ENCODE data around the gene NAIF1. TPM values are rescaled to one million over a fixed set of nuclear protein-coding genes. Genes with fewer than 3 reads are reported as not detected.

Gene NAIF1
- total and polyA plus RNA-seq, 2 donors (not counting 3 experiments of a cell fraction or from before 2014, with no cell fraction given), result 8.2 to 10.1 TPM

- Histone ChIP-seq H3K36me3 (ENCODE audit: control insufficient read depth in 2 of 2, extremely low read depth in 1 of 2, insufficient read depth in 2 of 2, low read length in 2 of 2) (peaks cover 7 to 11% of the 10 kb centered on the region in 2 experiments), H4K20me1 (replicated peaks; ENCODE audit: control insufficient read depth, extremely low read depth, insufficient read depth, low read length) (no peaks in the 10 kb centered on the region), H3K9me1 (replicated peaks; ENCODE audit: control insufficient read depth, extremely low read depth, insufficient read depth, low read length) (no peaks in the 10 kb centered on the region), H3K9me3 (replicated peaks; ENCODE audit: control insufficient read depth, insufficient read depth, low read length) (no peaks in the 10 kb centered on the region), H3K27ac (ENCODE audit: insufficient read depth, low read depth, low read length) (peak overlapping the region; percentile 90), H3K27me3 (ENCODE audit: control insufficient read depth in 2 of 2, insufficient read depth in 2 of 2, low read length in 2 of 2) (no peaks in the 10 kb centered on the region), H3K4me2 (ENCODE audit: insufficient read depth, low read length) (peak overlapping the region; percentile 12), H2AFZ (ENCODE audit: low read depth, low read length) (no peak overlapping the region), H3K4me1 (ENCODE audit: control insufficient read depth, extremely low read depth, insufficient read depth, low read length) (peaks cover 47% of the 10 kb centered on the region), H3K4me3 (replicated peaks in 1 of 3; ENCODE audit: insufficient read depth in 1 of 3, low read depth in 1 of 3, low read length in 3 of 3) (no peak overlapping the region), H3K79me2 (ENCODE audit: control insufficient read depth, insufficient read depth, low read length) (peaks cover 41% of the 10 kb centered on the region), H3K9ac (replicated peaks; ENCODE audit: extremely low read depth, insufficient read depth, low read length) (peak overlapping the region; percentile 89)
- POLR2A ChIA-PET, result no interaction called here
- no peak for DNase-seq (ENCODE audit: low read depth, low spot score)
- TF ChIP-seq CTCF (IDR thresholded peaks at IDR 0.05; ENCODE audit: extremely low read depth in 1 of 2, insufficient read depth in 1 of 2, low read depth in 1 of 2, low read length in 2 of 2), result no peak
- no peak for TF ChIP-seq POLR2A (IDR thresholded peaks at IDR 0.05; ENCODE audit: low read depth, low read length)
- no peak for TF ChIP-seq MYC (IDR thresholded peaks at IDR 0.05; ENCODE audit: low read depth, low read length)
- no peak for TF ChIP-seq GATA2 (IDR thresholded peaks at IDR 0.05; ENCODE audit: insufficient read depth, insufficient read length, low read depth, low read length)
- TF ChIP-seq MAX (IDR thresholded peaks at IDR 0.05; ENCODE audit: insufficient read depth, insufficient read length), result no peak
- no peak for TF ChIP-seq FOS (IDR thresholded peaks at IDR 0.05; ENCODE audit: borderline replicate concordance, insufficient read depth, low read length)
- intact Hi-C loops (cut with micrococcal nuclease), result loop anchor here (1.0 kb wide), 3 partner anchors 20 to 31 kb away; partner anchors contain the start of gene NAIF1
- BruUV-seq (replicated peaks), result no TSS peak
- dilution Hi-C loops (cut with MboI; ENCODE audit: extremely low pct_ligation_motif_present, low sequenced_read_pairs), result no loop called here
- no peak for FAIRE-seq
- CTCF ChIA-PET, result interaction anchor here (1.0 to 4.9 kb wide), 4 partner anchors 12 to 154 kb away, joined by 3 to 56 read pairs (median 4); partner anchors contain the start of gene SLC25A25
These were observed 30.6 kb upstream of the NAIF1 start for GRCh38 chr9:128097543-128098296.

Measured in endothelial cell of umbilical vein (primary cell).